Activated CD8-positive, alpha-beta T cell treated with anti-CD3 and anti-CD28 coated beads for 36 hours (primary cell): Measurements from ENCODE around the gene RASA2. TPM values are rescaled to one million over a fixed set of nuclear protein-coding genes. Genes with fewer than 3 reads are reported as not detected.
A peak's percentile ranks its signal among the peaks of the same experiment; 100 is the strongest.

Experiments used
- ATAC-seq: fragments of 200-7000 bp; cut with Tn5 transposase; one replicate; pipeline ENCODE4 v1.10.0; 2021; ENCODE audit warnings: mild to moderate bottlenecking, moderate library complexity
- CTCF ChIA-PET: fragments of 350-600 bp; sonication (Branson Sonifier 250); formaldehyde crosslinking; loops from one replicate; lab custom pipeline; 2021; ENCODE audit warnings: antibody characterized with exemption; lab: Charles Lee
- POLR2A ChIA-PET: fragments of 350-600 bp; sonication (Branson Sonifier 250); formaldehyde crosslinking; loops from one replicate; lab custom pipeline; 2021; ENCODE audit warnings: antibody characterized with exemption; lab: Charles Lee
- DNase-seq: peaks from one replicate; pipeline ENCODE4 v3.0.0-alpha.2; 2020
- H3K27ac Mint-ChIP-seq: one replicate; pipeline ENCODE4 v1.8.0; 2021; ENCODE audit warnings: mild to moderate bottlenecking, mixed read lengths
- H3K27me3 Mint-ChIP-seq: one replicate; pipeline ENCODE4 v1.8.0; 2021; ENCODE audit warnings: mixed read lengths
- H3K36me3 Mint-ChIP-seq: one replicate; pipeline ENCODE4 v1.8.0; 2021; ENCODE audit warnings: low read depth, mixed read lengths
- H3K4me1 Mint-ChIP-seq: one replicate; pipeline ENCODE4 v1.8.0; 2021; ENCODE audit warnings: low read depth, mixed read lengths
- H3K4me3 Mint-ChIP-seq: one replicate; pipeline ENCODE4 v1.8.0; 2021; ENCODE audit warnings: mild to moderate bottlenecking, moderate library complexity, mixed read lengths
- H3K9me3 Mint-ChIP-seq: one replicate; pipeline ENCODE4 v1.8.0; 2021; ENCODE audit warnings: mixed read lengths
- intact Hi-C: fragments of 100-400 bp; cut with micrococcal nuclease; formaldehyde crosslinking; loops from one replicate; pipeline ENCODE4 v1.10.0; 2022
- total RNA-seq, 2 experiments: library from RNA; stranded (reverse); gene quantifications; one replicate each; pipeline ENCODE4 v1.2.3, GENCODE V29; 2021
- TF ChIP-seq, protein P1 (sequence below): fragments of 200-600 bp; IDR thresholded peaks from one replicate; pipeline ENCODE4 v1.8.0; 2022; ENCODE audit warnings: antibody characterized with exemption, mild to moderate bottlenecking

RASA2 gene
- total RNA-seq, 2 experiments from 2014 or later, result 35.4 to 41.5 TPM

DNA sequence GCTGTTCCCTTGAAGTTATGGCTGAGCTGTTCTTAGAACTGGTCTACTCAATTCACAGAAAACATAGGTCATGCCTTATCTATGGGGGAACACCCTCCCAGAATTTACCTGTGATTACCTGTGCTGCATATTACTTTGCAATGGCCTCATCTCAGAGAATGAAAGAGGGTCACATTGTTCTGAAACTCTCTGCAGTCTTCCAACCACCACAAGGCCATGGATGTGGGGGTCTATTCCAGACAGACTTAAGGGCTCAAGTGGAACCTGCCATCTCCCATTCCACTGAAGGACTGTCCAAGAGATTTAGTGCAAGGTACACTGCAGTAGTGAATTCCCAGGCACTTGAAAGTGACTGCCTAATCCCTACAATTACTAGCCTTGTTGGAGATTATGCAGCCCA lies 40.1 kb upstream of the RASA2 start:
- no peaks in the 10 kb centered on the region for H3K9me3 Mint-ChIP-seq
- intact Hi-C loops, result no loop called here
- no peak overlapping the region for H3K27ac Mint-ChIP-seq
- H3K4me1 Mint-ChIP-seq, result peaks cover 9% of the 10 kb centered on the region
- ATAC-seq (no peak), DNase-seq (no peak)
- H3K27me3 Mint-ChIP-seq, result no peaks in the 10 kb centered on the region
- H3K4me3 Mint-ChIP-seq, result no peak overlapping the region
- ChIA-PET CTCF (interaction anchor here (1.0 to 5.4 kb wide), 5 partner anchors 8 to 143 kb away, joined by 3 to 38 read pairs (median 5); no protein-coding TSS in a partner anchor), POLR2A (interaction anchor here (0.7 kb wide), 1 partner anchor 421 kb away, joined by 3 read pairs; no protein-coding TSS in a partner anchor)
- TF ChIP-seq, protein P1, sequence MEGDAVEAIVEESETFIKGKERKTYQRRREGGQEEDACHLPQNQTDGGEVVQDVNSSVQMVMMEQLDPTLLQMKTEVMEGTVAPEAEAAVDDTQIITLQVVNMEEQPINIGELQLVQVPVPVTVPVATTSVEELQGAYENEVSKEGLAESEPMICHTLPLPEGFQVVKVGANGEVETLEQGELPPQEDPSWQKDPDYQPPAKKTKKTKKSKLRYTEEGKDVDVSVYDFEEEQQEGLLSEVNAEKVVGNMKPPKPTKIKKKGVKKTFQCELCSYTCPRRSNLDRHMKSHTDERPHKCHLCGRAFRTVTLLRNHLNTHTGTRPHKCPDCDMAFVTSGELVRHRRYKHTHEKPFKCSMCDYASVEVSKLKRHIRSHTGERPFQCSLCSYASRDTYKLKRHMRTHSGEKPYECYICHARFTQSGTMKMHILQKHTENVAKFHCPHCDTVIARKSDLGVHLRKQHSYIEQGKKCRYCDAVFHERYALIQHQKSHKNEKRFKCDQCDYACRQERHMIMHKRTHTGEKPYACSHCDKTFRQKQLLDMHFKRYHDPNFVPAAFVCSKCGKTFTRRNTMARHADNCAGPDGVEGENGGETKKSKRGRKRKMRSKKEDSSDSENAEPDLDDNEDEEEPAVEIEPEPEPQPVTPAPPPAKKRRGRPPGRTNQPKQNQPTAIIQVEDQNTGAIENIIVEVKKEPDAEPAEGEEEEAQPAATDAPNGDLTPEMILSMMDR, result no peak
- H3K36me3 Mint-ChIP-seq, result peaks cover 17% of the 10 kb centered on the region

DNA sequence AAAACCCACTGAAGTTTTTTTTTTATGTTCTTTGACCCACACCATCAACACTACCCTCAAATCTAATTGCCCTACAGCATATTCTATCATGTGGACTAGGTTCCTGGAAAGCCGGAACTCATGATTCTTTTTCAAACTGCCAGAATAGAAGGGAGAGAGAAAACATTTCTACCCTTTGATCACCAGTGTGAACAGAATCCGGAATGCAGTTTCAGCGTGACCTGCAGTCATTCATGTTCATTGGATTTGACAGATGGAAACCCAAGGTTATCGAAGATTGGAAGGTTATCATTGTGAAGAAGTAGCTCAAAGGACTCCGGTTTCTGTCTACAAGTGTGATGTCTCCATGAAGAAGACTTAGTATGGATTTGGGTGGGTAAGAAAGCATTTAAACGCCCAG lies 39.4 kb upstream of the RASA2 start:
- ChIA-PET CTCF (interaction anchor here (1.0 to 5.4 kb wide), 5 partner anchors 10 to 143 kb away, joined by 3 to 38 read pairs (median 5); no protein-coding TSS in a partner anchor), POLR2A (interaction anchor here (0.7 kb wide), 1 partner anchor 421 kb away, joined by 3 read pairs; no protein-coding TSS in a partner anchor)
- no peak for ATAC-seq
- Mint-ChIP-seq H3K4me3 (no peak overlapping the region), H3K4me1 (peaks cover 7% of the 10 kb centered on the region), H3K27me3 (no peaks in the 10 kb centered on the region), H3K27ac (no peak overlapping the region), H3K9me3 (no peaks in the 10 kb centered on the region), H3K36me3 (peaks cover 17% of the 10 kb centered on the region)
- DNase-seq, result no peak
- intact Hi-C loops, result no loop called here
- TF ChIP-seq, protein P1, result no peak

DNA sequence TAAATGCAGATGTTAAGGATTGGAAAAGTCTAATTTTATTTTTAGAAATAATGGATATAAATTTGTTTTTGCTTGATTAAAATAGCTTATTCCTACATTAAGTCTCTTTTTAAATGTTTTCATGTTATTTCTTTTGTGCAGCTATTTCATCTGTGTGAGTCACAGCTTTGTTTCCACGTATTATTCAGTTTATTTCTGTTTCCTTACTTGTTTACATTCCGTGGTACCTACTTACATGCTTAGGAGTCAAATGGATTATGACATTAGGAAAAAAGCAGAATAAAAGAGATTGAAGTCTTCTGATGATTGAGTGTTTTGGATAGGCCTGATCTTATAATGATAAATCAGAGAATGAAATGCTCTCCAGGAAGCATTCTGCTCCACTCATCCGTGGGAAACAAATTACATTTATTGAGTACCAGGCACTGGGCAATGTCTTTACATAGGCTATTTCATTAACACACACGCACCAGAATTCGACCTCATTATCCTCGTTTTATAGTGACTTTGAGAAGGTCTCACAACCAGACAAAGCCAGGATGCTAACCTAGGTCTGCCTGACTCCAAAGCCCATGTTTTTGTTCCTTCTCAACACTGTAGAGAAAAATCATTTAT lies 38.1 kb upstream of the RASA2 start:
- Mint-ChIP-seq H3K36me3 (peaks cover 8% of the 10 kb centered on the region), H3K9me3 (no peaks in the 10 kb centered on the region), H3K27me3 (no peaks in the 10 kb centered on the region), H3K4me1 (peaks cover 7% of the 10 kb centered on the region), H3K4me3 (no peak overlapping the region), H3K27ac (no peak overlapping the region)
- intact Hi-C loops, result no loop called here
- TF ChIP-seq, protein P1, result no peak
- POLR2A ChIA-PET, result interaction anchor here (2.1 kb wide), 1 partner anchor 137 kb away, joined by 7 read pairs; no protein-coding TSS in a partner anchor
- DNase-seq, result no peak
- ATAC-seq, result no peak
- CTCF ChIA-PET, result interaction anchor here (1.1 to 5.4 kb wide), 12 partner anchors 8 to 147 kb away, joined by 3 to 38 read pairs (median 5); no protein-coding TSS in a partner anchor

DNA sequence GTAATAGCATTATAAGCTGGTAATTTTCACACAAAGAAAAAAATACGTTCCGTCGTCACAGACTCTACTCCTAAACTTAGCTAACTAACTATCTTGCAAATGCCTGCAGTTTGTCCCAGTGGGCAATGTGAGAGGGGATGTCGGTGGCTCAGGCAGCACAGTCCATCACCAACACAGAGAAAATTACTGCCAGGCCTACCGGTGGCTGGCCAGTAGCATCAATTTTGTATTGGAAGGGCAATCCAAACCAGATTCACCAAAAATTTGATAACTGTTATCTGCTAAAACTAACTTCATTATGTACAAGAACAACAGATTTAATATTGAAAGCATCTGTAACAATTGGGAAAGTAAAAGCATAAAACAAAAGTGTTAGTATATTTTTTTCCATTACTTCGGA lies 37.4 kb upstream of the RASA2 start:
- H3K27me3 Mint-ChIP-seq, result no peaks in the 10 kb centered on the region
- CTCF ChIA-PET, result interaction anchor here (1.1 to 5.4 kb wide), 11 partner anchors 8 to 147 kb away, joined by 3 to 38 read pairs (median 6); no protein-coding TSS in a partner anchor
- peak overlapping the region; percentile 32 for H3K27ac Mint-ChIP-seq
- DNase-seq (no peak), ATAC-seq (no peak)
- intact Hi-C loops, result no loop called here
- TF ChIP-seq, protein P1, result no peak
- H3K36me3 Mint-ChIP-seq, result peaks cover 3% of the 10 kb centered on the region
- no peak overlapping the region for H3K4me3 Mint-ChIP-seq
- no peaks in the 10 kb centered on the region for H3K9me3 Mint-ChIP-seq
- H3K4me1 Mint-ChIP-seq, result peaks cover 8% of the 10 kb centered on the region
- POLR2A ChIA-PET, result interaction anchor here (2.1 kb wide), 1 partner anchor 138 kb away, joined by 7 read pairs; no protein-coding TSS in a partner anchor
